ENCODE measurements around the gene AJM1.
A peak's percentile ranks its signal among the peaks of the same experiment; 100 is the strongest.
"Not testable (repeated sequence)": the region's sequence is repeated elsewhere in the genome, so short reads cannot be mapped to it uniquely, and the experiment has no call there.

The AJM1 gene

GRCh38 chr9:136835162-136835931 lies 6.9 kb upstream of the AJM1 start:
- Histone ChIP-seq H3K4me3 (replicated peaks; ENCODE audit: low read depth, low read length) (no peak overlapping the region), H3K36me3 (ENCODE audit: control insufficient read depth, insufficient read depth, low read length) (peaks cover 27% of the 10 kb centered on the region), H3K27me3 (replicated peaks; ENCODE audit: control insufficient read depth, insufficient read depth, low read length) (no peaks in the 10 kb centered on the region)
- peak; percentile 12 for DNase-seq (ENCODE audit: extremely low read depth, insufficient read length)
- no peak for TF ChIP-seq CTCF (IDR thresholded peaks at IDR 0.05; ENCODE audit: insufficient read depth, low read length, poor library complexity, severe bottlenecking)

DNA sequence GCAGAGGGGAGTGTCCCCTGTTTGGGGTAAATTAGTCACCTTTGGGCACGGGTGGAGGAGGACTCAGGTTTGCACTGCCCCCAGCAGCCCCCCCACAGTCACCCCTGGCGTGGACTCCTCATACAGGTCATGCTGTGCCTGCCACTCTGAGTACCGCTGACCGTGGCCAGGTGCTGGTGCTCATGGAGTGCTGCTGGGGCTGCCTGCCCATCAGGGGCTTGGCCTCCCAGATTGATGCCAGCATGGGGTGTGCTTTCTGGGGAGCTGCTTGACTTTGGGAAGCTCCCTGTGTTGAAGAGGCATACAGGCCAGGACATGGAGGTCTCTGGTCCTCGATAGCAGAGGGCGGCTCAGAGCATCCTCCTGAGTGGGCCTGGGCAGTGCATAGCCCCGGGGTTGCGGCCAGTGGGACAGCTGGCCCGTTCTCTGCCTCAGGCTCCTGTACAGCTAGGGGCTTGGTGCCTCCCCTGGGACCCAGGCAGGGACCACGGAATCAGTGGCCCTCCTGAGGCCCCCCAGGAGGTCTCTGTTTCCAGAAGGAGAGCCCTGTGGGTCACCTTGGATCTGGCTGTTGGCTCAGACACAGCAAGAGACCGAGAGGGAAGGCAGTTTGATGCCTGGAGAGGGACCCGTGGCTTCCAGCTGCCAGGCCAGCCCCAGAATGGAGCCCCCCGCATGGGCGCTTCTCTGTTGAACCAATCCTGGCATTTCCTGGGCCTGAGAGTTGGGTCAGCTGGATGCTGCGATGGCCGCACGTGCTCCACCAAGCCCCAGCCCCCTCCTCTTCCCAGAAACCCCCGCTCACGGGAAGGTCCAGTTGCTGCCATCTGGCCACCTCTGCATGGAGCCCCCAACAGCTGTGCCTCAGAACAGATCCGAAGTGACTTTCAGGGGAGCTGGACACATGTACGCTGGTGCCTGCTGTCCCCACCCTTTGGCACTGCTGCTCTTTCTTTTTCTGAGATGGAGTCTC lies 6.1 kb upstream of the AJM1 start:
- H3K4me3 ChIP-seq (replicated peaks; ENCODE audit: low read depth, low read length), result no peak overlapping the region
- peaks cover 23% of the 10 kb centered on the region for H3K36me3 ChIP-seq (ENCODE audit: control insufficient read depth, insufficient read depth, low read length)
- no peak for TF ChIP-seq CTCF (IDR thresholded peaks at IDR 0.05; ENCODE audit: insufficient read depth, low read length, poor library complexity, severe bottlenecking)
- peak; percentile 13 for DNase-seq (ENCODE audit: extremely low read depth, insufficient read length)
- no peaks in the 10 kb centered on the region for H3K27me3 ChIP-seq (replicated peaks; ENCODE audit: control insufficient read depth, insufficient read depth, low read length)

- H3K4me3 ChIP-seq (replicated peaks; ENCODE audit: low read depth, low read length), result no peak overlapping the region
- no peak for TF ChIP-seq CTCF (IDR thresholded peaks at IDR 0.05; ENCODE audit: insufficient read depth, low read length, poor library complexity, severe bottlenecking)
- no peak for DNase-seq (ENCODE audit: extremely low read depth, insufficient read length)
- H3K36me3 ChIP-seq (ENCODE audit: control insufficient read depth, insufficient read depth, low read length), result peaks cover 16% of the 10 kb centered on the region
- no peaks in the 10 kb centered on the region for H3K27me3 ChIP-seq (replicated peaks; ENCODE audit: control insufficient read depth, insufficient read depth, low read length)
These were observed 5.0 kb upstream of the AJM1 start for GRCh38 chr9:136837146-136837855.

GRCh38 chr9:136837856-136838277 lies 4.4 kb upstream of the AJM1 start:
- DNase-seq (ENCODE audit: extremely low read depth, insufficient read length); H3K4me3 ChIP-seq (replicated peaks; ENCODE audit: low read depth, low read length); H3K27me3 ChIP-seq (replicated peaks; ENCODE audit: control insufficient read depth, insufficient read depth, low read length): not testable (repeated sequence)
- peaks cover 13% of the 10 kb centered on the region for H3K36me3 ChIP-seq (ENCODE audit: control insufficient read depth, insufficient read depth, low read length)

- H3K27me3 ChIP-seq (replicated peaks; ENCODE audit: control insufficient read depth, insufficient read depth, low read length), result no peaks in the 10 kb centered on the region
- no peak for DNase-seq (ENCODE audit: extremely low read depth, insufficient read length)
- TF ChIP-seq CTCF (IDR thresholded peaks at IDR 0.05; ENCODE audit: insufficient read depth, low read length, poor library complexity, severe bottlenecking), result no peak
- peaks cover 11% of the 10 kb centered on the region for H3K36me3 ChIP-seq (ENCODE audit: control insufficient read depth, insufficient read depth, low read length)
- H3K4me3 ChIP-seq (replicated peaks; ENCODE audit: low read depth, low read length), result no peak overlapping the region
These were observed 3.7 kb upstream of the AJM1 start for GRCh38 chr9:136838314-136839228.
